Stimulated activated CD8-positive, alpha-beta memory T cell treated with anti-CD3 and anti-CD28 coated beads, Interleukin-15, amount 100 ng/mL, for 4 hours (primary cell): ENCODE results near the gene RBM20.
"Not testable (repeated sequence)": the region's sequence is repeated elsewhere in the genome, so short reads cannot be mapped to it uniquely, and the experiment has no call there.

Experiments used
- DNase-seq, 2 donors: peaks; one replicate each; pipeline ENCODE4 v3.0.0-alpha.2; 2020; ENCODE audit warnings: low read depth in 2 of 2

RBM20 gene

DNA sequence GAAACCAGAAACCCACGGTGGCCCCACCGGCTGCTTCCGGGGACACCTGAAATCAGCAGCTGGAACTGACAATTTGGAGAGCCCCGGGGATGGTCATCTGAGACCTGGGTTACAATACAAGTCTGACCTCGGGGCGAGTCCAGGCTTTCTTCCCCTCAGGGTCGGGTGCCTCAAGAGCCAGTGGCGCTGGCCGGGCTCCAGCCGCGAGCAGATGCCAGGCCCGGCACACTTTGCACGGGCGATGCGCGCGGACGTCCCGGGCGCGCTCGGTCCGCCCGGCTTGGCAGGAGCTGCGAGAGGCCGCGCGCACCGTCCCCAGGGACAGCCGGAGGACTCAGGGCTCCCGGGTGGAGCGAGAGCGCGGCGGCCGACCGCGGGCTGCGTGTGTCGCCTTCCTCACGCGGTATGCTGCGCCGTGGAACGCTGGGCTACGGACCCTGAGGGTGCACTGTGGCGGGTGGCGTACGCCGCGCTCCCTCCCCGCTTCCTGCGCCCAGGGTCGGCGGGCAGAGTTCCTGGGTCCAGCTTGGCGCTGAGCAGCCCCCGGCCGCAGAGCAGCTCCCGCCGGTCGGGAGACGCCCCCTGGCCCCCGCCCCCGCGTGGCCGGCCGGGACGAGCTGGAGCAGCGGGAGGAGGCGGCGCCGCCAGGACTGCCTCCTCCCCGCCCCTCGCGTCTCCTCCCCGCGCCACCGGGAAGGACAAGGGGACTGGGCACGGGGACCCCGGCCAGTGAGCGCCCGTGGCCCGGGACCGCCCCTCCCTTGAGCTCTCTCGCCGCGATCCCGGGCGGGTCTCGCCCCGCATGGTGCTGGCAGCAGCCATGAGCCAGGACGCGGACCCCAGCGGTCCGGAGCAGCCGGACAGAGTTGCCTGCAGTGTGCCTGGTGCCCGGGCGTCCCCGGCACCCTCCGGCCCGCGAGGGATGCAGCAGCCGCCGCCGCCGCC is at the start of gene RBM20:
Gene RBM20, plus strand, starts transcription at position 684 of the 945 bp plus-strand sequence. Its CDS starts 119 bp downstream, at position 803.
- no peak for DNase-seq

DNA sequence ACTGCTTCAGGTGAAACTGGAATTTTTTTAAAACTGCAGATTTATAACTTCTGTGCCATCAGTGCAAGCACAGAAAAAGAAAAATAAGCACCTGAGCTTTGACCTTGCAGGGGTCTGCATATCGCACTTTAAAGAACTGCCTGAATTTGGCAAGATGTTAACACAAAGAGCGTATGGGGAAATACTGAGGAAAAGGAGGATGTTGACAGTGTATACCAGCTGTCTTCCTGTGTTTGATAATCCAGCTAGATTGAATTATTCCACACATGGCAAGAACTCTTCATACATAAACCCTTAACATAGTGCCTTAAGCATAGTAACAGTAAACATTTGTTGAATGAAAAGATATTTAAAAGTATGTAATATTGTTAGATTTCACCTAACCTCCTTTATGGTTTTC is 46.7 kb upstream of the RBM20 start:
- DNase-seq, result no peak

DNA sequence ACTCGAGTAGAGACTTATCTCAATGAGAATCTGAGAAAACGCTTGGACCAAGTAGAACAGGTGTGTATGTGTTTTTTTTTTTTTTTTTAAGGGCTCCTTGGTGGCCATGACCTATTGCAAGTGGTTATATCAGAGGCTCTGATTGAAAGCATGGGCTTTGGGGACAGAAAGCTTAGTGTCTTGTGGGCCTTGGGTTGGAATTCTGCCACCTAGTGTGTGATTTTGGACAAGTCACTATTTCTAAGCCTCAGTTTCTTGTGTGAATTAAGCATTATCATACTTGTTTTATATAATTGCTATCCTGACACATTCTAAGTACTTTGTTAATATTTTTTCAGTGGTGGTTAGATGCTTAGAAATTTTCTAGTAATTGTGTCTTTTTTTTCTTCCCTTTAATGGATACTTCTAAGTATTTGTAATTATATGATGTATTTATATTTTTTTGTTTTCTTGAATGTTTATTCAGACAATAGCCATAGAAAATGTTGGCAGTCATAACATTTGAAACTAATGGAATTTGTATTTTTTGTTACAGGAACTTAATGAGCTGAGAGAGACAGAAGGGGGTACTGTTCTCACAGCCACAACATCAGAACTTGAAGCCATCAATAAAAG is 43.5 kb upstream of the RBM20 start:
- DNase-seq, result no peak

DNA sequence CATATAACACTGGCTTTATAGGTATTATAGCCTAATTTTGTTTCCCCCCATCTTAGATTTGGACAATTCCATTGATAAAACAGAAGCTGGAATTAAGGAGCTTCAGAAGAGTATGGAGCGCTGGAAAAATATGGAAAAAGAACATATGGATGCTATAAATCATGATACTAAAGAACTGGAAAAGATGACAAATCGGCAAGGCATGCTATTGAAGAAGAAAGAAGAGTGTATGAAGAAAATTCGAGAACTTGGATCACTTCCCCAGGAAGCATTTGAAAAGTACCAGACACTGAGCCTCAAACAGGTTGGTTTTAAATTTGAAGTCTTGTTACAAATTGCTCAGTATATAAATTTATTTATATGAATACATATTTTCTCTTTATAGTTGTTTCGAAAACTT is 42.6 kb upstream of the RBM20 start:
- DNase-seq, result no peak

DNA sequence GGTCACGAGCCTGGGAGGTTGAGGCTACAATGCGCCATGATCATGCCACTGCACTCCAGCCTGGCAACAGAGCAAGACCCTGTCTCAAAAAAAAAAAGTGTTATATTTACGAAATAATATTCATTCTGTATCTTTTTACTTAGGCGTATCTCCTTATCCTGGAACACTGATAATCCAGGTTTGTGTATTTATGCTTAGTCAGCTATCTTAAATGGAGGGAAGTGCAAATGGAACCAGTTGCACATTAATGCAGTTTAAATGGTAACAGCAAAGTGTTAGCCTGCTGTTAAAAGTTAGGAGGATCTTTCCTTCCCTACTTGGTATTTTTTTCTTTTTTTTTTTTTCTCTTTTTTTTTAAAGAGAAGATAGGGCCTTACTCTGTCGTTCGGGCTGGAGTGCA is 36.0 kb upstream of the RBM20 start:
- DNase-seq, result no peak

DNA sequence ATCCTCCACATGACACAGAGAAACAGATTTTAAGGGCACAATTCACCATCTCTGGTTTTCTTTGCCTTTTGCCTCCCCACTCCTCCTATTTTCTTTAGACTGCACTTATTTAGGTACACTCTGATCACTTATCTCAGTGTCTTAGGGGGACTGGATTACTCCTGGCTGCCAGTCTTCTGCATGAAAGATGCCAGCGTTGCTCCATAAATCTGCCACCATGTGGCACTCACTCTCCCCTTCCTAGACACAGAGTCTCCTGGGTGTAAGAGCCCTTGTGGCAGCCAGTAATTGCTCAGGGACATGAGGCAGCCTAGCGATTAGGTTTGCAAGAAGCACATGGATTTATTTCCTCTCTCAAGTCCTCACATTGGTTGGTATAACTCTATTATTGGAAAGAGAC is 34.5 kb upstream of the RBM20 start:
- no peak for DNase-seq

DNA sequence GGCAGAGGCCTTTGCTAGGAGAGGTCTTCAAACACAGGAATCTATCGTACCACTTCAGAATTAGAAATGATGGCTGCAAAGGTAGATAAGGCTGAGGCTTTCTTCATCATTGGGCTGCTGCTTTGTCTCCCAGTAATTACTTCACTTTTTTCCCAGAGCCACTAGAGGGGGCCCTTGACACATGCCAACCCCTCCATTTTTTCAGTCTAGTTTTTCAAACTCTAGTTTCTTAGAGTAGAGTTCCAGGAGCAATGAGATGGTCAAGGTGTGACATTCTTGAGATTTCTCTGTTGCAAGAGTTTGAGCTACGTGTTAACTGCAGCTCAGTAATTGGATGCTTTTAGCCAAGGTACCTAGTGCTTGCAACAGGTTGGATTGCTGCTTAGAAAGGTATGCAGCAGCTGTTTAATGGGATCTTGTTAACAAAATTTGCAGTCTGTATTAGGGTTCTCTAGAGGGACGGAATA is 33.8 kb upstream of the RBM20 start:
- DNase-seq, result no peak

DNA sequence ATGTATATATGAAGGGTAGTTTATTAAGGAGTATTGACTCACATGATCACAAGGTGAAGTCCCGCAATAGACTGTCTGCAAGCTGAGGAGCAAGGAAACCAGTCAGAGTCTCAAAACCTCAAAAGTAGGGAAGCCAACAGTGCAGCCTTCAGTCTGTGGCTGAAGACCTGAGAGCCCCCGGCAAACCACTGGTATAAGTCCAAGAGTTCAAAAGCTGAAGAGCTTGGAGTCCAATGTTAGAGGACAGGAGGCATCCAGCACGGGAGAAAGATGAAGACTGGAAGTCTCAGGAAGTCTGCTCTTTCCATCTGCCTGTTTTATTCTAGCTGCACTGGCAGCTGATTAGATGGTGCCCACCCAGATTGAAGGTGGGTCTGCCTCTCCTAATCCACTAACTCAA is 33.4 kb upstream of the RBM20 start:
- not testable (repeated sequence) for DNase-seq

DNA sequence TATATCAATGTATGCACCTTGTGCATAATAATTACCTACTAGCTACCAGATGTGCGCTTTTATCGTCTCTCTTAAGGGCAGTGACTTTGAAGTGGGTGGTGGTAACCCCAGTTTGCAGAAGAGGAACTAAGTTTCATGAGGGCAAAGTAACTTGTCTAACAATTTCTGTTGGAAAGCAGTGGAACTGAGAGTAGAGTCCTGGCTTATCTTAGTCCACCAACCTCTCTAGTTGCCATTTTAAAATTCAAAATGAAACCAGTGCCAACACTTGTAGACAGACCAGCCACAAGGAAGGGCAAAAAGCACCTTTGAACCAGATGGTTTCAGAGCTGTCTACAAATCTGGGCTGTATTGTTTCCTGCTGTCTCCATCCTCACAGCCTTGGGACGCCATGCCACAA is 32.0 kb upstream of the RBM20 start:
- DNase-seq, result no peak

DNA sequence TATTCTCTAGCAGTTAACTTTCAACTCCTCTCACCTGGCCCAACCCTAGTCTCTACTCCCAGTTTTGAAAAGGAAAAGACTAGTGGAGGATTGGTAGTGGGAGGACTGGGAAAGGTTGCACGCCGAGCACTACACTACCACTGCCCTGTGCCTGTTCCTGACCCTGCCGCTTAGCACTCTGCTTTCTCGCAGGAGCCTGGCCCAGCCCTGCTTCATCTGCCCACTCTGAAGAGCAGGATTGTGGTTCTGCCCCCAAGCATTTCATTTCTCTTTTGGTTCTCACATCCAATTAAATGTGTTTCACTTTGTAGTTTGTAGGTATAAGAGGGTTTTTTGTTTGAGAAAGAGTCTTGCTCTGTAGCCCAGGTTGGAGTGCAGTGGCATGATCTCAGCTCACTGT is 31.5 kb upstream of the RBM20 start:
- no peak for DNase-seq

DNA sequence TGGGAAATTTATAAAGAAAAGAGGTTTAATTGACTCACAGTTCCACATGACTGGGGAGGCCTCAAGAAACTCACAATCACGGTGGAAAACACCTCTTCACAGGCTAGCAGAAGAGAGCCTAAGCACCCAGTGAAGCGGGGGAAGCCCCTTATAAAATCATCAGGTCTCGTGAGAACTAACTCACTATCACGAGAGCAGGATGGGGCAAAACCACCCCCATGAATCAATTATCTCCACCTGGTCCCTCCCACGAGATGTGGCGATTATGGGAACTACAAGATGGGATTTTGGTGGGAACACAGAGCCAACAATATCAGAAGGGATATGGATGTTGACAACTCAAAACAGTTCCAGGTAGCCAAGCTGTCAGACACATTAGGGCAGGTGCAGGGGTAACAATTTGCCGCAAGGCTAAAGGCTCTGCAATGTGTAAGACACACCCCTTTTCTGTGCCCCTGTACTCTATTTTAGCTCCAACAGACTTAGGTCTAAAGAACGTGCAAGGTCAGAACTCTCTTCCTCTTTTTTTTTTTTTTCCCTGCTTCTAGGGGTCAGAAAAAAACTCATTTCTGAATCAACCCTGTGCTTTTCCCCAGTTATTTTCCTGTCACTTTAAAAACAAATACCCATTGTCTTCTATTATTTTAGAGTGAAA is 30.7 kb upstream of the RBM20 start:
- no peak for DNase-seq

DNA sequence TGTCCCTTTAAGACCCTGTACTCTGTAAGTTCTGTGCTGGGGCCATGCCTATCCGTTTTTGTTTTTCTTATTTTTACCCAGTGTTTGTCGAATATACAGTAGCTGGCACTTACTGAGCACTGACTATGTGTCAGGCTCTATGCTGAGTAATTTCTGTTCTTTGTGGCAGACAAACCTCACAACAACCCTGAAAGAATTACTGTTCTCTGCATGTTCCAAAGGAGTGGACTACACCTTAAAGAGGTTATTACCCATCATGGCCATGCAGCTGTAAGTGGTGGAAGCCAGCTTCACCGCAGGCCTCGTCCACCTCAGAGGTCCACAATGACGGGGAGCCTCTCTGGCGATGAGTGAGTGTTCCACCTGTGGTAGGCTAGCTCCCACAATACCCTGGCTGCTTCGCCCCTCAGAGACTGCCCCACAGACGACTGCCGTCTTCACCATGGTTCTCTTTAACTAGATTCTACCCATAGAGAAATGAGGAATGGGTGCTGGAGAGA is 30.1 kb upstream of the RBM20 start:
- no peak for DNase-seq

DNA sequence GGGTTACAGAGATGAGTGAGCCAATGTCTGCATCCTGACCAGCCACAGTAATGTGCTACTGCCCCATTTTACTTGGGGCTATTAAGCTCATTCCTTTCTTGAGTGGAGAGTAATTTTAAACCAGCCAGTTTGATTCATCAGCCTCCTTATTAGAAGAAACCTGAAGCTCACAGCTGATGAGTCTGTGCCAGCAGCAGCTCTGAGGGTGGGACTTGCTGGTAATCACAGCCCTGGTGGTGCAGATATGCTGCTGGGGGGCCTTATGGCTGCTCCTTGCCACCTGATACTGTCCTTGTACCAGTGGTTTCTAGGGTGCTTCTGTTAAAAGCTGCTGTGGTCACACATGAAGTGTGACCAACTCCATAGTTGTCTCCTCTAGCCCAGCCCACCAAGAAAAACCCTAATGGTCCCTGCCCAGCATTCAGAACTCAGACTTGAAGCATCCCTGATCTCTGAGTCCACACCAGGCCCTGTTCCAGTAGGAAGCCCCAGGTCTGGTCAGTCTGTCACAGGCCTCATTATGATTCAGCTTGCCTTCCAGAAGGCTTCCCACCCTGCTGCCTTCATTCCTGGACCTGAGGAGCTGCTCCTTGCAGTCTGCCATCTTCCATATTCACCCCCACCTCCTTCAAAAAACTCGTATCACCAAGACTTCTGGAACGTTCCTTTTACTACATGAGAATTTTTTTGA is 28.9 kb upstream of the RBM20 start:
- DNase-seq, result no peak

DNA sequence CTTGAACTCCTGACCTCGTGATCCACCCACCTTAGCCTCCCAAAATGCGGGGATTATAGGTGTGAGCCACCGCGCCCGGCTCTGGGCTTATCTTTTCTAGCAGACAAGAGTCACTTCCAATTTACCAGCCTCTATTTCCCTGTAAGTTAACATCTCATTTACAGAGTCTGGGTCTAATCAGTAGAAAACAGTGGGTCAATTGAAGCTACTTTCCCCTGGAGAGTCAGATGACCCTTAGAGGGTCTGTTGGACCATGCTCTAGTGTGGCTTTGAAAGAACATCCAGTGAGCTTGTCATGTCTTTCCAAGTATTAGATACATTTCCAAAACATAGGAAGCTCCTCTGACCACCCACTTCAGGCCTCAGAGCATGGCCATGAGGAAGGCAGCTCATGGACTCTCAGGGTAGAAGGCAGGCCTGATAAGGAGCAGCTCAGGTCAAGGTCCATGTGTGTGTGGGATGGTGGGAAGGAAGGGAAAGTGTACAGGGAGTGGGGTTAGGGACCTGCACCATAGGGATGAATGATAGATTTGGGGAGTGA is 27.6 kb upstream of the RBM20 start:
- DNase-seq, result no peak

DNA sequence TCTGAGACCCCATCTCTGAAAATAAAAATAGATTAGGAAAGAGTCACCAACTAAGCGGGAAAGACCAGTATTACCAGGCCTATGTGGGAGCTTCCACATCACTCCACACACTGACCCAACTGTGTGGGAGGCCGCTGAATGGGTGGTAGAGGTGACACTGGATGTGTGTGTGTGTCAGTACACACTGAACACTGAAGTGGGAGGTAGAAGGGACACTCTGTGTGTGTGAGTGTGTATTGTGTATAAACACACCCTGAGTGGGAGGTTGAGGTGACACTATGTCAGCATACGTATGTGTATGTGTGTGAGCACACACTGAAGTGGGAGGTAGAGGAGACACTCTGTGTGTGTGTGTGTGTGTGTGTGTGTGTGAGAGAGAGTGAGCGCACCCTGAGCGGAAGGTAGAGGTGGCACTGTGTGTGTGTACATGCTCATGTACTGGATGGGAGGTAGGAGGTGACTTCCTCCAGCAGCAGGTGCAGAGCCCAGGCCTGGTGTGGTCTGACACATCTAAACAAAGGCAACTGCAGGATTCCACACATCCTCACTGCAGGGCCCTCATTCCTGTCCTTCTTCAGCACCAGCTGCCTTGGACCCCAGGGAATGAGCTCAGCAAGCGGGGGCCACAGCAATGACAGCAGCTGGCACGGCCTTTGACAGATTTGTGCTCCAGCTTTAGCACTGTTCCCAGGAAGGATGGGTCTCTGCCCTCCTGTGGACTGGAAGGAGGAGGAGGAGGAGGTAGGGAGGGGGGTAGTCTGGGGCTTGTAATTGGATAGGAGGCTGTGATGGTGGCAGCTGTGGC is 26.5 kb upstream of the RBM20 start:
- DNase-seq, result no peak

DNA sequence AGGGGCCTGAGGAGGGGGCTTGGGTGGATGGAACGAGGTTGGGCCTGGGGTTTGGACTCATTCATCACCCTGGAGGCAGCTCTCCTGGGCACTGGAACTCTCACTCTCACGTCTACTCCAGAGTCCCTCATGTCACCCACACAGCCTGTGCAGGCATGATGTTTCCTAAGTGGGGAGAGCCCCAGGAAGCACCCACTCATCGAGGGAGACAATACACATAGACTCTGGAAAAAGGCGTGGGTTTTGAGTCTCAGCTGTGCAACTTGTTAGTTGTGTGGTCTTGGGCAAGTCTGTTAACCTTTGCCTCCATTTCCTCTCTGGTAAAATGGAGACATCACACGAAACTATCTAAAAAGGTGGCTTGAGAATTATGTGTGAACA is 25.9 kb upstream of the RBM20 start:
- no peak for DNase-seq

DNA sequence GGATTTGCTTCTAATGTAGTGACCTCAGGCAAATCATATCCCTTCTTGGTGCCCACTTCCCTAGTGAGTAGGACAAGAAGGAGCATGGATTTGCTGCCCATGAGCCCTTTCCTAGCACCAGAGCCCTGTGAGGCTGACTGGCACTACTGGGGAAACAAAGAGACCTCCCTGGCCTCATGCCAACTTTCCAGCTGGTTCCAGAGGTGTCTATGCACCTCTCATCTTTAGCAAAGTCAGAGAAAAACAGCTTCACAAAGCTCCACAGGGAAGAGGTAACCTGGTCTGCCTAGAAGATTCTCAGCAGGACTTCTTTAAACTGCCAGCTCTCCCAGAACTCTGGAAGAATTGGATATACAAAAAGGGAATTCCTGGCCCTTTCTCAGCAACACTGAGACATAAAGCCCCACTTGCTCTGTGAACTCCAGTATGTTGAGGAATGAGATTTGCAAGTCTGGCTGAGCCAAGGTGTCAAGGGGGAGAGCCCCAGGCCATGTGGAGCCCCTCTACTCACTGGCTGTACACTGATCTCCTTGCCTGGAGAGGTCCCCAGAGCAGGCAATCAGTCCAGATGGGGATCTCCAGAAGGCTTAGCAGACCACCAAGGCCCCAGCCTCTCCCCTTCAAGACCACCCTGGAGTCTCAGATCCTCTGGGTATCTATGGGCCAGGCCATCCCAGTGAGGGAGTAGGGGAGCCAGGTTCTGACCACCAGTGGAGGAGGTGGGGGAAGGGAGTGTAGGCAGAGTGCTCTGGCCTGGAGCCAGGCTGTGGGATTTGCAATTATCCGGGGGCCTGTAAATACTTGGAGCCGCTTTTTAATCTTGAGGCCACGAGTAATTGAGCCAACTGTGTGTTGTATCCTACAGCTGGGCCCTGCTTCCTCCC is 24.4 kb upstream of the RBM20 start:
- no peak for DNase-seq

DNA sequence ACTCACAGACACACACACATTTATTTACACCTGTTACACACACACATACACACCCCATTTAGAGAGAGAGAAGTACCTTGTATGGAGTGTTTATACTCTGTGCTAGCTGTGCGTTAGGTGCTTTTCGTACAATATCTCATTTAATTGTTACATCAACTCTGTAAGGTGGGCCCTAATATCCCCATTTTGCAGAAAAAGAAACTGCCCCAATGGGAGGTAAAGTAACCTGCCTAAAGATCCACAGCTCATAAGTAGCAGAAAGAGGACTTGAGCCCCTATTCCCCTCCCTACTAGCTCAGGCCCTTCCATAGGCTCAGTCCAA is 23.8 kb upstream of the RBM20 start:
- no peak for DNase-seq

DNA sequence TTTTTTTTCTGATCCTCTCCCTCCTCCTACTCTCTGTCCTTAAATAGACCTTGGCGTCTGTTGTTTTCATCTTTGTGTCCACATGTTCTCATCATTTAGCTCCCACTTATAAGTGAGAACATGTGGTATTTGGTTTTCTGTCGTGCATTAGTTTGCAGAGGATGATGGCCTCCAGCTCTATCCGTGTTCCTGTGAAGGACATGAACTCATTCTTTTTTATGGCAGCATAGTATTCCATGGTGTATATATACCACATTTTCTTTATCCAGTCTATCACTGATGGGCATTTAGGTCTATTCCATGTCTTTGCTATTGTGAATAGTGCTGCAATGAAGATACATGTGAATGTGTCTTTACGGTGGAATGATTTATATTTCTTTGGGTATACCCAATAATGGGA is 20.8 kb upstream of the RBM20 start:
- not testable (repeated sequence) for DNase-seq

DNA sequence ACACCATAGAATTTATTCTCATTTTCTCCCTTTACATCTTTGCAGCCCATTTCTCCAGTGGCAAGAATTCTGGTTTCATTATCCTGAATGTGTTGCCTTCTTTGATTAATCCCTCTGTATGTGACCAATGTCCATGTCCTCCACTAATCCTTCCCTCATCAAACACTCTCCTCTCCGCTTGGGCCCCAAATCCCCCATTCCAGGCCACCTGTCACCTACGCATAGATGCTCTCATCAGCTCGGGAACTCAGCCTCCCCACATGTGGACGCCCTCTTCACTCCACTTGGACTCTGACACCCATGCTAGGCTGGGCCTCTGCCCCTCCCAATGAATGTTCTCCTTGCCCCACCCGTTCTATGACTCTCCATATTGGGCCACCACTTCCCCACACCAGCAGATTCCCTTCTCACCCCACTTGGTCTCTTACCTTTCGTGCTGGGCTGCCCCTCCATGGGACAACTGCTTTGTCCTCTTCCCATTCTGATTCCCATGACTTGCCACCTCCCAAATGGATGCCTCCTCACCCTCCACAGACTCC is 18.7 kb upstream of the RBM20 start:
- DNase-seq, result no peak
